Karpas-422 (cell line): ENCODE measurements around the gene ACSM5. TPM values are rescaled to one million over a fixed set of nuclear protein-coding genes. Genes with fewer than 3 reads are reported as not detected.
"Not testable (repeated sequence)": the region's sequence is repeated elsewhere in the genome, so short reads cannot be mapped to it uniquely, and the experiment has no call there.

Experiments
- DNase-seq: peaks from one replicate; pipeline ENCODE4 v3.0.0-alpha.2; 2015
- H2AFZ ChIP-seq: fragments of 200-600 bp; sonication (generic); 2 replicates; pipeline ENCODE4 v1.6.1; 2014; ENCODE audit warnings: antibody characterized with exemption, low read length, mixed read lengths
- H3K27ac ChIP-seq: fragments of 200-600 bp; sonication (generic); 2 replicates; pipeline ENCODE4 v1.5.1; 2014; ENCODE audit warnings: mild to moderate bottlenecking, low read length, moderate library complexity
- H3K27me3 ChIP-seq: fragments of 200-600 bp; sonication (generic); 2 replicates; pipeline ENCODE4 v1.6.1; 2014; ENCODE audit warnings: low read length, mixed read lengths
- H3K36me3 ChIP-seq: fragments of 200-600 bp; sonication (generic); 2 replicates; pipeline ENCODE4 v1.6.1; 2014; ENCODE audit warnings: low read length, mixed read lengths; ENCODE audit not compliant: insufficient read depth
- H3K4me1 ChIP-seq: fragments of 200-600 bp; sonication (generic); 2 replicates; pipeline ENCODE4 v1.6.1; 2014; ENCODE audit warnings: mild to moderate bottlenecking, low read length, mixed read lengths
- H3K4me2 ChIP-seq: fragments of 200-600 bp; sonication (generic); 2 replicates; pipeline ENCODE4 v1.6.1; 2014; ENCODE audit warnings: low read length, low read depth, mild to moderate bottlenecking; ENCODE audit not compliant: poor library complexity, severe bottlenecking
- H3K4me3 ChIP-seq: fragments of 200-600 bp; sonication (generic); 2 replicates; pipeline ENCODE4 v1.5.1; 2014; ENCODE audit warnings: mild to moderate bottlenecking, antibody characterized with exemption, low read length, mixed read lengths
- H3K79me2 ChIP-seq: fragments of 200-600 bp; sonication (generic); 2 replicates; pipeline ENCODE4 v1.6.1; 2014; ENCODE audit warnings: mild to moderate bottlenecking, low read length, mixed read lengths
- H3K9ac ChIP-seq: fragments of 200-600 bp; sonication (generic); 2 replicates; pipeline ENCODE4 v1.6.0; 2014; ENCODE audit warnings: low read length
- H3K9me2 ChIP-seq: fragments of 200-600 bp; sonication (generic), shearing (Covaris generic); replicated peaks from 2 replicates; pipeline ENCODE4 v1.6.0; 2014; ENCODE audit warnings: mild to moderate bottlenecking, low read length, moderate library complexity; ENCODE audit not compliant: insufficient read depth
- H3K9me3 ChIP-seq: fragments of 300-700, 200-600 bp; sonication (generic); 2 replicates; pipeline ENCODE4 v1.6.1; 2014; ENCODE audit warnings: low read length, mixed read lengths
- H4K20me1 ChIP-seq: fragments of 200-600 bp; sonication (generic); 2 replicates; pipeline ENCODE4 v1.6.1; 2014; ENCODE audit warnings: mild to moderate bottlenecking, antibody characterized with exemption, low read length, low read depth; ENCODE audit not compliant: insufficient read depth
- total RNA-seq: library from RNA; depleted of rRNA; stranded (reverse); fragments of >200 nt; shearing (Covaris generic); gene quantifications from 2 replicates; pipeline ENCODE4 v1.2.3, GENCODE V29; 2014; ENCODE audit warnings: low replicate concordance

The ACSM5 gene
- total RNA-seq, 1 experiment from 2014 or later = not detected

DNA sequence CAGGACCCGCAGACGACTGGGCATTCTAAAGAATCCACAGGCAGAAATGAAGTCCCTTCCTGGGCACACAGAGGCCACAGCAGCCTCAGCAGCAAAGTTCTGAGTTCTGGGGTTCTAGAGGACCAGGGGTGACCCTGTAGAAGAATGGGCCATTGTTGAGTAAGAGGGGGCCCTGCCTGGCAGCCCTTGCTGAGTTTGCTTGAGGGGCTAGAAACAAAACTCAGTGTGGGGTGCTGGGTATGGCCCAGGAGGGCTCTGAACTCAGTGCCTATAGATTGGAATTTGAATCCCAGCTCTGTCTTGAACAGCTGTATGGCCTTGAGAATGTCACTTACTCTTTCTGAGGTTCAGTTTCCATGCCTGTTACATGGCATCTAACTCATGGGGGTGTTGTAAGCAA lies 4.7 kb upstream of the ACSM5 start, which contains the start of gene PDILT:
Gene PDILT (minus strand): TSS at position 101 of the 400 bp plus-strand sequence. CDS start 5,437 bp downstream, outside the sequence.
- Histone ChIP-seq H3K9me2 (no peaks in the 10 kb centered on the region), H3K27me3 (no peaks in the 10 kb centered on the region), H3K79me2 (no peaks in the 10 kb centered on the region), H3K4me3 (no peak within 1 kb of the TSS), H2AFZ (no peak within 1 kb of the TSS), H3K27ac (no peak within 1 kb of the TSS), H3K36me3 (no peaks in the 10 kb centered on the region), H4K20me1 (no peaks in the 10 kb centered on the region), H3K9me3 (no peaks in the 10 kb centered on the region), H3K9ac (no peak within 1 kb of the TSS), H3K4me2 (no peak within 1 kb of the TSS), H3K4me1 (no peaks in the 10 kb centered on the region)
- DNase-seq = no peak

DNA sequence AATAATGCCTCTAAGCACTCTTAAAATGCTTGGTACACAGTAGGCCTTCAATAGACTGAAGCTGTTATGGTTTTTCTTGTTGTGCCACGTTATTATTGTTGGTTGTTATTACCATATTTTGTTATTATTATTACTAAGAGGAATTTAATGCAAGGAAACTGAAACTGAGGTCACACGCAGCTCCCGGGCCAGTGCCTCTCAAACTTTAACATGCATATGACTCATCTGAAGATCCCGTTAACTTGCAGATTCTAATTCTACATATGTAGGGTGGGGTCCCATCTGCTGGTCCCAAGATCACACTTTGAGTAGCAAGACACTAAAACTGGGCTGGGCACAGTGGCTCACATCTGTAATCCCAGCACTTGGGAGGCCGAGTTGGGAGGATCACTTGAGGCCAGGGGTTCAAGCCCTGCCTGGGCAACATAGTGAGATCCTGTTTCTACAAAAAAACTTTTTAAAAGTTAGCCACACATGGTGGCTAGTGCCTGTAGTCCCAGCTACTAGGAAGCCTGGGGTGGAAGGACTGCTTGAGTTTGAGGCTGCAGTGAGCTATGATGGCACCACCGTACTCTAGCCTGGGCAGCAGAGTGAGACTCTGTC lies 888 bp downstream of the ACSM5 start:
- Histone ChIP-seq H3K9me2 (no peaks in the 10 kb centered on the region), H3K4me2 (no peak overlapping the region), H3K4me1 (no peaks in the 10 kb centered on the region), H3K27ac (no peak overlapping the region), H4K20me1 (no peaks in the 10 kb centered on the region), H2AFZ (no peak overlapping the region), H3K79me2 (no peaks in the 10 kb centered on the region), H3K9ac (no peak overlapping the region), H3K36me3 (no peaks in the 10 kb centered on the region), H3K4me3 (no peak overlapping the region), H3K9me3 (no peaks in the 10 kb centered on the region), H3K27me3 (no peaks in the 10 kb centered on the region)
- no peak for DNase-seq

DNA sequence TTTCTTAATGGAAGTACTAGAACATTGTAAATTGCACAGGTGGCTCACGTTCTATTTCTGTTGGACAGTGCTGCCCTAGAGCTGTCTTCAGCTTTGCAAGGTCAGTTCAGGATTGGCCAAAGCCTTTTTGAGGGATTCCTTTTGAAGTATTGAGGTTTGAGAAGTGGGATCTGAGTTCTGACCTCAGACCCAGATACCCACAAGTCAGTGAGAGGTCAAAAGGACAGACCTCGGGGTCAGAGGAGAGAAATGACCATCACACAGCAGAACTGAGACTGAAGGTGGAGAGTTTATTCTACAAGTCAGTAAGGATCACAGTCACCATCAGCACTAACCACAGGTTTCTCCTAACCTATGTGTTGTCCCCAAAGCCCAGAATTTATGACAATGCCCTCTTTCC lies 1.7 kb downstream of the ACSM5 start:
- no peak overlapping the region for H3K4me3 ChIP-seq
- H3K4me1 ChIP-seq = no peaks in the 10 kb centered on the region
- no peak overlapping the region for H3K9ac ChIP-seq
- H3K27me3 ChIP-seq = no peaks in the 10 kb centered on the region
- H2AFZ ChIP-seq = no peak overlapping the region
- no peaks in the 10 kb centered on the region for H3K79me2 ChIP-seq
- no peaks in the 10 kb centered on the region for H3K9me2 ChIP-seq
- no peaks in the 10 kb centered on the region for H4K20me1 ChIP-seq
- no peak overlapping the region for H3K27ac ChIP-seq
- H3K9me3 ChIP-seq = no peaks in the 10 kb centered on the region
- DNase-seq = no peak
- no peaks in the 10 kb centered on the region for H3K36me3 ChIP-seq
- H3K4me2 ChIP-seq = no peak overlapping the region

DNA sequence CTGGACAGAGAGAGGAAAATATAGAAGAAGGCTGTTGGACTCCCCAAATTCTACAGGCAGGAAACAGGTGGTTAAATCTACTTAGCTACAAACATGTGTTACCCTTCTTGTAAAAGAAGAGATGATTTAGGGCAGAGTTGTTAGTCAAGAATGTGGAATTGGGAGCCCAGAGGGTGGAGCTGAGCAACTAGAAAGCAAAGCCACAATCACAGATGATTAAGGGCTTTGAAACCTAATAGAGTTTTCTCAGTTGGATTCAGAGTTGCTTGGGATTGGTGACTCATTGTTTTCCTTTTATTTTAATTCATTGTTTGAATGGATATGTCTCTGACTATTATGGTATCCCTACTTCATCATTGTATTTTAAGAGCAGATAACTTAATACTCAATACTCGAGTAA lies 6.2 kb downstream of the ACSM5 start:
- no peak for DNase-seq
- H3K9ac ChIP-seq = no peak overlapping the region
- H3K4me3 ChIP-seq = no peak overlapping the region
- no peak overlapping the region for H3K27ac ChIP-seq
- no peaks in the 10 kb centered on the region for H3K4me1 ChIP-seq
- H3K4me2 ChIP-seq = no peak overlapping the region
- no peaks in the 10 kb centered on the region for H3K27me3 ChIP-seq
- no peaks in the 10 kb centered on the region for H3K36me3 ChIP-seq
- H4K20me1 ChIP-seq = no peaks in the 10 kb centered on the region
- no peaks in the 10 kb centered on the region for H3K79me2 ChIP-seq
- no peaks in the 10 kb centered on the region for H3K9me3 ChIP-seq
- no peak overlapping the region for H2AFZ ChIP-seq
- no peaks in the 10 kb centered on the region for H3K9me2 ChIP-seq

DNA sequence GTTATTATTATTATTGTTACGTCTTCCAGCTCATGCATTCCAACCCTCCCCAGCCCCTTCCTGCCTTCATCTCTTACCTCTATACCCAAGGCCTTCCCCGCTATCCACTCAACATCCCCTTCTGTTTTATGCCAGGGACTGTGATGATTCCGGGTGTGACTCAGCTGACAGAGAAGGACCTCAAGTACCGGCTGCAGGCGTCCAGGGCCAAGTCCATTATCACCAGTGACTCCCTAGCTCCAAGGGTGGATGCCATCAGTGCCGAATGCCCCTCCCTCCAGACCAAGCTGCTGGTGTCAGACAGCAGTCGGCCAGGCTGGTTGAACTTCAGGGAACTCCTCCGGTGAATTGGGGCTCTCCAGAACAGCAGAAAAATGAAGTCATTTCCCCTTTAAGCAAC lies 9.8 kb downstream of the ACSM5 start:
- not testable (repeated sequence) for H3K4me2 ChIP-seq, H3K4me1 ChIP-seq, H3K9me2 ChIP-seq, H3K9ac ChIP-seq, H3K79me2 ChIP-seq, H3K9me3 ChIP-seq, H2AFZ ChIP-seq, H3K36me3 ChIP-seq, H3K4me3 ChIP-seq, DNase-seq, H3K27ac ChIP-seq, H4K20me1 ChIP-seq, H3K27me3 ChIP-seq

DNA sequence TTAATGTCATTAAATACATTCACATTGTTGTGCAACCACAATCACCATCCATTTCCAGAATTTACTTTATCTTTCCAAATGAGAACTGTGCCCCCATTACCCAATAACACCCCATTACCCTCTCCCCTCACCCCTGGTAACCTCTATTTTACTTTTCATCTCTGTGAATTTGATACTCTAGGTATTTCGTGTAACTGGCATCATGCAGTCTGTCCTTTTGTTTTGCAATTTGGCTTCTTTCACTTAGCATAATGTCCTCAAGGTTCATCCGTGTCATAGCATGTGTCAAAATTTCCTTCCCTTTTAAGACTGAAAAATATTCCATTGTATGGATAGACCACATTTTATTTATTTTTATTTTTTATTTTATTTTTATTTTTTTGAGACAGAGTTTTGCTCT lies 12.4 kb downstream of the ACSM5 start:
- H2AFZ ChIP-seq, H3K79me2 ChIP-seq, H3K36me3 ChIP-seq, H3K9me3 ChIP-seq, DNase-seq, H3K4me1 ChIP-seq, H3K4me3 ChIP-seq, H3K27ac ChIP-seq, H3K4me2 ChIP-seq, H3K9ac ChIP-seq, H3K9me2 ChIP-seq, H4K20me1 ChIP-seq, H3K27me3 ChIP-seq: not testable (repeated sequence)

DNA sequence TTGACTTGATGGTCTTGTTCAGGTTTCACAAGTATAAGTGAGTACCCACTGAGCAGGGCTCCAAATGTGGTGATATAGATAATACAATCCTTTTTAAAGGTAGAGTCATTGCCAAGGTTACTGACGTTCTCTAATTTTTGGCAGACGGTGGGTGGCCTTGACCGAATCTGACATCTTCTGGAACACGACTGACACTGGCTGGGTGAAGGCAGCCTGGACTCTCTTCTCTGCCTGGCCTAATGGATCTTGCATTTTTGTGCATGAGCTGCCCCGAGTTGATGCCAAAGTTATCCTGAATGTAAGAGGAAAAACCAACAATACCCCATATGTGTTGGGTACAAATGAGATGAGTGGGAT lies 14.4 kb downstream of the ACSM5 start:
- H3K9me2 ChIP-seq, H3K27me3 ChIP-seq, H3K9ac ChIP-seq, H3K79me2 ChIP-seq, DNase-seq, H3K4me2 ChIP-seq, H3K4me1 ChIP-seq, H3K9me3 ChIP-seq, H2AFZ ChIP-seq, H4K20me1 ChIP-seq, H3K4me3 ChIP-seq, H3K36me3 ChIP-seq, H3K27ac ChIP-seq: not testable (repeated sequence)

DNA sequence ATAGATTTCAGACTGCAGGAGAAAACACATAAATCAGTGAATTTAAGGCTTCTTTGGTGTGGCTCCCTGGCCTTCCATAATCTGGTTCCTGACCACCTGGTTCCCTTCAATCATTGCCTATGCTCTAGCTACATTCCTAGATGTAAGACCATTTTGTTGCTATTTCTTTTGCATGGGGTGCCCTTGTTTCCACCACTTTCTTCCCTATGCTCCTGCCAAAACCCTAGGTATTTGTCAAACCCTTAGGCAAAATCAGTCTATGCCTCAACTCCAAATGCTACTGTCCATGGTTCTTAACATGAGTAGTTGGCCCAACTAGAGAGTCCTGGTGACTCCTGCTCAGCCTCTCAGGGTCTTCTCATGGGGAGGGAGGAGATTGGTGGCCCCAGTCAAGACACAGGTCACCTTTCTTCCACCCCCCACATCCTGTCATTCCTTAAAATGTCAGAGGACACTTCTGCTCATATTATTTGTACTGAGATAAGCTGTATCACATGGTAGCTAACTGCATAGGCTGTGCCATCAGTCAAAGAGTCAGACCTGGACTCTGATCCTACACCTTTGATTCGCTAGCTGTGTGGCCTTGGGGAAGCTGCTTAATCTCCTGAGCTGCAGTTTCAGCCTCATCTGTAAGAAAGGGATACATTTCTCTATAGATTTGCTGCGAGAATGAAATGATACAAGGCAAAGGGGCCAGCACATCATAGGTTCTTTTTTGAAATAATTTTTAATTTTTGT lies 15.0 kb downstream of the ACSM5 start:
- no peak overlapping the region for H2AFZ ChIP-seq
- H3K27me3 ChIP-seq = no peaks in the 10 kb centered on the region
- no peak overlapping the region for H3K9ac ChIP-seq
- H3K36me3 ChIP-seq = no peaks in the 10 kb centered on the region
- no peak overlapping the region for H3K27ac ChIP-seq
- H4K20me1 ChIP-seq = no peaks in the 10 kb centered on the region
- H3K4me3 ChIP-seq = no peak overlapping the region
- no peaks in the 10 kb centered on the region for H3K79me2 ChIP-seq
- DNase-seq = no peak
- no peak overlapping the region for H3K4me2 ChIP-seq
- H3K9me2 ChIP-seq = no peaks in the 10 kb centered on the region
- no peaks in the 10 kb centered on the region for H3K4me1 ChIP-seq
- H3K9me3 ChIP-seq = no peaks in the 10 kb centered on the region
